Suppressor macrophage treated with lipopolysaccharide for 1 hour (primary cell): ENCODE results near the gene PRDM16.

ENCODE experiments used
- DNase-seq, 3 donors: peaks; one replicate each; pipeline ENCODE4 v3.0.0-alpha.2; 2020 to 2022

Gene PRDM16

DNA sequence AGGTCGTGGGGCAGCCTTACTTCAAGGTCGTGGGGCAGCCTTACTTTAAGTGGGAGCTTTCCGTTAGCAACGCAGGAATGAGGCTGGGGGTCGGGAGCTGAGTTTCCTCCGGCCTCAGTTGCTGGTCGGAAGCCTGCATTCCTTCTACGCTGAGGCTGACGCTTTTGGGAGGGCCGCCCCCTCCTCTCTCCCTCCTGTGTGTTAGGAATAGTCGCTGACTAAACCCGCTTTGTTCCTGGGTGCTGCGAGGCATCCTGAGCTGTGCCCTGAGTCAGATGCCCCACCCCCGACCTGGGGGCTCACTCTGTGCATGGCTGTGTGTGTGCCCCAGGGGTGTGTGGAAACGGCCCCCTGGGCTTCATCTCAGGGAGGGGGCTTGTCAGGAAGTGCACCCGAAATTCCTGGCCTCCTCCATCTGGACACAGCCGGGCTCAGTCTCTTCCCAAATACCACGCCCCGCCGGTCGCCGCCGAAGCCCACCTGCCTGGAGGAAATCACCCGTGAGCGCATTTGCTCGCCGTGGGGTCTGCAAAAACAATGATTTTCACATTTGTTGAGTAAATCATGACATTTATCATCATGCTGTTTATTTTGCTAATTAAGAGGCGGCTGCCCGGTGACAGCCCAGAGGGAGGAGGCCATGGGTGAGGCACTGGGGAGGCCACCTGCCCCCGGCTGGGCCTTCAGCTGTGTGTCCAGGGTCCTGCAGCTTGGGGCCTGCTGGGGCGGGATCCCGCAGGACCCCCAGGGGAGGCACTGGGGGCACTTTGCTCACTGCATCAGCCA is 121.4 kb downstream of the PRDM16 start:
- DNase-seq: no peak

DNA sequence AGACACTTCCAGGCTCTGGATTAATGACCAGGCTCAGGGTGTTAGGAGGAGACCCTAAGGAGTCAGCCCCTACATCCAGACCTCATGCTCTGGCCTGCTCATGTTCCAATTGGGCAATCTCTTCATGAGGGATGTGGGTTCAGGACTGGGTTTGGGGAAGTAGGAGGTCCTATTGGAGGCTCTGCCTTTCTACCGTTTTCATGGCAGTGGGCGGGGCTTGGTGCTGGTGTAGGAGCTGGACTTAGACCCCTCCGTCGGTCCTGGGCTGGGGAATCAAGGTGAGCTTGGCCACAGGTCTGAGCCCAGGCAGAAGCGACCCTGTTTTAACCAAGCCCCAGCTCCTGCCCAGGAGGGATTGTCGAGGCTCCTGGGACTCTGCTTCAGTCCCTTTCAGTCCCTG is 123.4 kb downstream of the PRDM16 start:
- DNase-seq: peak; percentile 28 to 32 (median 31)

DNA sequence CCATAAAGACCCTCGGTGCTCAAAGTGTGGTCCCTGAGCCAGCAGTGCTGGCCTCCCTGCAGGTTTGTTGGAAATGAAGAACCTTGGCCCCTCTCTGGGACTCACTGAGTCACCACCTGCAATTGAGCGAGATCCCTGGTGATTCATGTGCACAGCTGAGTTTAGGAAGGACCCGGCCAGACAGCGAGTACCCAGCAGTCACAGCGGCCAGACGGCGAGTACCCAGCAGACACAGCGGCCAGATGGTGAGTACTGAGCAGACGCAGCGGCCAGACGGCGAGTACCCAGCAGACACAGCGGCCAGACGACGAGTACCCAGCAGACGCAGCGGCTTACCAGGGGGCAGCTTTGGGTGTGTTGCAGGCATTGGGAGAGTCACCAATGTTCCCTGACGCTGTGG is 123.8 kb downstream of the PRDM16 start:
- DNase-seq: no peak

DNA sequence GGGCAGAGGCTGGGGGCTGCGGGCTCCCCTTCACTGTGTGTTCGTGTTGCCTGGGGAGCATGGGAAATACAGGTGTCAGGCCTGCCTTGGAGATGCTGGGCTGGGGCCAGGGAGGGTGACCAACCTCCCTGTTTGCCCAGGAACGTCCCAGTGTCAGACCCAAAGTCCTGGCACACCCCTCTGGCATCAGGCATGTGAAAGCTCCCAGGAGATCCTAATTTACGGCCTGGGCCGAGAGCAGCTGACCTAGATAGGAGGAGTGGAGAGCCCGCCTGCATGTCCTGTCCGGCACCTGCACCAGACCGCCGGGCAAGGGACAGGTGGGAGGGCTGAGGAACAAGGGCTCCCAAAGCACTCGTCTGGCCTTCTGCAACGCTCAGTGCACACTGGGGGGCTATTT is 124.8 kb downstream of the PRDM16 start:
- no peak for DNase-seq

DNA sequence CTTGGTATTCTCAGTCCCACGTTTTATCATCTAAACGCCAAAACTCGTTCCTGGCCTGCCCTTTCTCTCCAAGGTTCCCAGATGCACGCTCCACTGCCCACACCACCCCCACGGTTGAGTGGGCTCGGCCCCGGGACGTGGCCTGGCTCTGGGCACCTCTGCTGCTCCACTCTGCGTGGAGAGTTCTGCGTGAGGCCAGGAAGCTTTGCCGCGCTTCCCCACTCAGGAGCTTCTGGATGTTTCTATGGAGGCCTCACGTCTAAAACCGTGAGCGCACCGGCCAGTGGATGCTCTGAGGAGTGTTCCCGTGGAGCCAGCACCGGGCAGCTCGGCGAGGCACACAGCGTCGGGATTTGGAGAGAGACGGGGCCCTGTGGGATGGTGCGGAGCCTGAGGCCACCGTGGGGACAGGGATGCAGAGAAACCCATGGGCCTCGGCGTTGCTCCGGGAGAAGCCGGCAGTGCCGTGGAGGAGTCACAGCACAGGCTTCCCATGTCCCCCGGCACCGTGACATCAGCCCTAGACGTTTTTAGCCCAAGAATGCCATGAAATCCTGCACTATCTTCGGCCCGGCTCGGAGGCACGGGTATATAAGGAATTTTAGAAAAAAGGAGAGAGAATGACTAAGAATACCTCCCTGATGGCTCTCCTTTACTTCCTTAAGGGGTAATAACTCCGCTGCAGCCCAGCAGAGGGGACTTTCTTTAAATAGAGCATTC is 125.9 kb downstream of the PRDM16 start:
- DNase-seq: no peak

DNA sequence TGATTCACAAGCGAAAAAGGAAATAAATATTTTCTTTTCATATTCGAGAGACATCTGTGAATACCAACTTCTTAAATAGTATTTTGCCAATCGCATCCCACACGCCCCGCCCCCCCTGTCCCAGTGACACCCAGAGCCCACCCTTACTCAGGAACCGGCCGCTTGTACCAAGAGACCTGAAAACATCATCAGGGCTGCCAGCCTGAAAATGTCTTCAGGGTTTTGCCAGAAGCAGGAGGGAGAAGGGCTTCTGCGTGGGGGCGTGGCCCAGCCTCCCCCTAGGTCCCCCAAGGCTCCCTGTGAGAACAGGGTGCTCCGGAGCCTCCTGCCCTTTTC is 126.4 kb downstream of the PRDM16 start:
- no peak for DNase-seq

DNA sequence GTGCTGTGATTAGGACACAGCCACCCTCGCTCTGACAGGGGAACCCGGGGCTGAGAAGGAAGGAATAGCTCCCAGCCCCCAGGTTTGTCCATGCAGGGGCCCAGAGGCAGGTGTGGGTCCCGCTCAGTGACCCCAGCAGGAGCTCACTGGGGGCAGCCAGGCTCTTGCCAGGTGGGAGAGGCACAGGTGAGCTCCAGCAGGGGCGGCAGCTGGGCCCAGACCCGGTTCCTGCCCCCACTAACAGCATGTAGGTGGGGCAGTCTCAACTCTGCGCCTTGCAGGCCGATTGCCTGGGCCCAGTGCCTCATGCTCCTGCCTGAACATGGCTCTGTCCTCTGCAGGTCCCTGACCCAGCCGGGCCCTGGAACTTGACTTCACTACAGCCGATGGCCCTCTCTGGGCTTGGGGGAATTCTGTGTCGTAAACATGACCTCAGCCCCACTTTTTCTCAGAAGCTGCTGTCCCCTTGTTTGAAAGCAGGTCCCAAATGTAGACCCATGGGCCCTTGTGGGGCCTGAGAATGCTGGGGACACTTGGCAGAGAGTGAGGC is 127.0 kb downstream of the PRDM16 start:
- no peak for DNase-seq

DNA sequence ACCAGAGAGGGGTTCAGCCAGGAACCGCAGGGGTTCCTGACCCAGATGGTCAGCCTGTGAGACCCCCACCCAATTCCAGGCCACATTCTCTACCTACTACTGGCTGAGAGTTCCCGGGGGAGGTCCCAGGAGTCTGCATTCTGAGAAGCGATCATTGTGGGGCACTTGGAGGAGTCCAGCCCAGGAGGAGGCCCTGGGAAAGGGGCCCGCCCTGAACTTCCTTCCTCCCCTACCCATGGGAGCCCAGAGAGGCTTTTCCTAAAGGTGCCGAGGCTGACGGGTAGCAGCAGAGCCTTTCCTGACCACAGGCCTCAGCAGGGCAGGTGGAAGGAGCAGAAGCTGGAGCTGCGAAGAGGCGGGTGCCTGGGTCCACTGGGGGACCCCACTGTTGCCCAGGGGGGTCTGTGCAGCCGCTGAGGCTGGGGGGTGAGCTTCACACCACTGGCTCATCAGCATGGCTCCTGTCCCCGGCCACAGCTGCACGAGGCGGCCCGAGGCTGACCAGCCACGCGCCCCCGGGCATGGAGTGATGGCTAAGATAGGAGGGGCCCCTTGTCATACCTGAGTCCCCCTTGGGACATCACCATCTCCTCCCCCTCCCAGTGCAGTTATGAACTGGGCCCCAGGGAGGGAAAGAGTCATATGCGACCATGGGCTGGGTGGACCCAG is 127.7 kb downstream of the PRDM16 start:
- DNase-seq: no peak

DNA sequence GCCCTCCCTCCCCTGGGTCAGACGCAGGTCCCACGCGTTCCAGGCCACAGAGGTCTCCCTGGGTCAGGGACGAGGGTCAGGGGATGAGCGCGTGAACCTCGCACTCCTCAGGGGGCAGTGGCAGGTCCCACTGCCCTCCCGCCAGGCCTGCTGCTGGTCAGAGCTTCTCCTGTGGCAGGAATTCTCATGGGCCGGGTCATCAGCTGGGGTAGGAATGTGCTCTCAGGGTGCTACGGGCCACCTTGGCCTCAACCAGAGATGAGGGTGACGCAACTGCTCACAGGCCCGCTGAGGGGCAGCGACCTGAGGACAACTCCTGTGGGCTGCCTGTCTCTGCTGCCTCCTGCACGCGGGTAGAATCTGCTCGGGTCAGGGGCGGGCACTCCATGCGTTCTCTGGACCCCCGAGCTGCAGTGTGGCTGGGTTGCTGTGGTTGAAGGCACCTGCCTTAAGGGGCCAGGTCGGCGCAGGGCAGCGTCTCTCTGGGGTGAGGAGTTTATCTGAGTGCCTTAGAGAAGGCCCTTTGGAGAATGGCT is 128.8 kb downstream of the PRDM16 start:
- DNase-seq: no peak

DNA sequence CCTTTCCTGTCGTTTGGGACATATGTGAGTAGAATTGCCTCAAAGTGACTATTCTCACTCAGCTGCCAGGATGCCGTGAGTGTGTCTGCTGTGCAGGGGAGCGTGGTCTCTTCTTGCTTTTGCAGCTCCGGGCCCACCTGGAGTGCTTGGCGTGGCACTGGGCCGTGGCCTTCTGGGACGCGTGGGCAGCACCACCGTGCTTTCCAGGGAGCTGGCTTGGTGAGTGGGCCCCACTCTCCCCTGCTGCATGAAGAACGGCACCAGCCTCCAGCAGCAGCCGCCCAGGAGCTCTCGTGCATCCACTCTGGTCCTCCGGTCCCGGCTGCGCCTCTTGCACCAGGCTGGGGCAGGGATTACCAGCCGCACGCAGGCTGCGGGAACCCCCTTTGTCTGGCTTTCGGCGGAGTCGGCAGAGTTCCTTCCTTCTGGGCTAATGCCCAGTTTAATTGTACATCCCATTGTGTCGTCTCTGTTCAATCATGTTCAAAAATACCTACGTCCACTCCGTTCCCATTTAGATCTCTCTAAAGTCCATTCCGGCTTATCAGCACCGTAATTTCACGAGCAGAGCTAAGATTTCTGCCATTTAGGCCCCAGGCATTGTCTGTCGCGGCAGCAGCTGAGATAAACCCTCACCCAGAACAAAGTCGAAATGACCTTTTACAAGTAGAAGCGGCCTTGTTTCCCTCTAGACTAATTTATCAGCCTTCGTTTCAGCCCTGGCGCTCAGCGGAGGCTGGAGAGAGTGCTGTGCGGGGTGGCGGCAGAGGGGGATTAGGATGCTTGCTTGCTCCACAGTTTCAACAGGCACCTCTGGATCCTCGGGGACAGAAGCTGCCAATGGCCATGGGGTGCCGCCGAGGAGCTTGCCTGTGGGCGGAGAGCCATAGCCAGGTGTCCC is 129.6 kb downstream of the PRDM16 start:
- DNase-seq: no peak

DNA sequence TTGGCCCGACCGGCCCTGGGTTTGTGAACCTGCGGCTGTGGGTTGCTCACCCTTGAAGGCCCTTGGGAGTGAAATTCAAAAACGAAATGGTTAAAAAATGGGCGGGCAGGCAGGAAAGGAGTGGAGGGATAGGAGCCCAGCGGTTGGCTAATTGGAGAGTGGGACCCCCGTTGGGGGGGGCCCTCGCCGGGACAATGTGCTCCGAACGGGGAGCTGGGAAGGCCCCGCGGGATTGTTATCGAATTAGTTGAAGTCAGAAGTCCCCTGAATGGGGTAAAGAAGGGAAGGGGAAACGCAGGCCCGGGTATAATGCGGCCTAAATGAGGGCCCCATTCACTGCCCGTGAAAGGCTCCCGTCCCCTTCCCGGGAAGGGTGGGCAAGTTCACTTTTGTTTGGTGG is 135.7 kb downstream of the PRDM16 start:
- no peak for DNase-seq

DNA sequence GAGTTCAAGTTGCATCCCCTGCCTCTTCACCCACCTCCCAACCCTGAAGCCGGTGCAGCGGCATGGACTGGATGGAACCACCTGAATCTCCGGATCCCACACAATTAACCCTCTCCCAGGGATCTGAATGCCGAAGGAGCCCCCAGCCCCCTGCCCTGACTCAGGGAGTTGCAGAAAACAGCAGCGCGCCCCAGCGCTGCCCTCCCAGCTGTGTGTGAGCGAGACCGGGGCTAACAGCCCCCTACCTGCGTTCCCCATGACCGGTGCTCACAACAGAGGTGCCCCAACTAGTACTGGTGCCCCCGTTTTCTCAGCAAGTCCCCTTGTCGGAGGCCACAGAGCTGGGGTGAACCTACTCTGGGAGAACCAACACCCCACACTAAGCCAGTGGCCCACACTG is 136.8 kb downstream of the PRDM16 start:
- no peak for DNase-seq

DNA sequence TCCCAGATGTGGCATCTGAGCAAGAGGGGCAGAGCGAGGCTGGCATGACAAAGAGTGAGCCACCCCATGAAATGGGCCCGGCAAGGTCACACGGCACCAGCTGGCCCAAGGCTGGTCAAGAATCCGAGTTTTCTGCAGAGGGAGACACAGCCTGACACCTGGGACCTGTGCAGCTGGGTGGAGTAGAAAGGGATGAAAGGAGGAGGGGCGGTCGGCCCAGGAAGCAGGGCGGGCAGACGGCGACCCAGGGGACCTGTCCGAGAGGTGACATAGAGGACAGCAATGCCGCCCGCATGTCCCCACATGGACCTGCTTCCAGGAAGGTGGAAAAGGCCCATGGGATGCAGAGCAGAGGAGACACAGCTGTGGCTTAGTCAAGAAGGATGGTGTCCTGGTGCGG is 137.7 kb downstream of the PRDM16 start:
- no peak for DNase-seq

DNA sequence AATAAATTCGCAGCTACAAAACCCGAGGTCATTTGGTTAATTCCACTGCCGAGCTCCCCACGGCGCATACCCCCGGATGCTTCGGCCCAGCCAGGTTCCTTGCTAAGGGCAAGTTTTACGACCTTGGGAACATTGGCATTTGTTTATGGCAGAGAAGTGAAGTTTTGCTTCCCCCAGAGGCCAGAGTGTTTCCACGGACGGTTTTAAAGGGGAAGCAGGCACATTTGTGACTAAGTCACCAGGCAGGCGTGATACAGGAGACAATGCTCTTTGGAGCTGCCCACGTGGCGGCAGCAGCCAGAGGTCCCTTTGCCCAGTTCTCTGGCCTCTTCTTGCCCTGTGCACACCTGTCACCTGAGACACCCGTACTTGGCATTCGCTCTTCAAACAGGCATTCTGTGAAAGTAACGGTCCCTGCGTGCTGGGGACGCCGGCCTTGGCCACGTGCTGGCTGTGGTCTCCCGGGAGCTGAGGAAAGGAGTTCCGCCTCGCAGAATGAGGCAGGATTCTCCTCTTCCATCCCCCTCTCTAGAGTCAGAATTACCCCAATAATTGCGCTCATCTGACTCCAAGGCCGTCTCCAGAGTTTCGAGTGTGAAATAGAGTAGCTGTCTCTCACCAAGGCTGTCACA is 138.3 kb downstream of the PRDM16 start:
- peak in 2 of 3 donors; percentile 13 to 17 for DNase-seq

DNA sequence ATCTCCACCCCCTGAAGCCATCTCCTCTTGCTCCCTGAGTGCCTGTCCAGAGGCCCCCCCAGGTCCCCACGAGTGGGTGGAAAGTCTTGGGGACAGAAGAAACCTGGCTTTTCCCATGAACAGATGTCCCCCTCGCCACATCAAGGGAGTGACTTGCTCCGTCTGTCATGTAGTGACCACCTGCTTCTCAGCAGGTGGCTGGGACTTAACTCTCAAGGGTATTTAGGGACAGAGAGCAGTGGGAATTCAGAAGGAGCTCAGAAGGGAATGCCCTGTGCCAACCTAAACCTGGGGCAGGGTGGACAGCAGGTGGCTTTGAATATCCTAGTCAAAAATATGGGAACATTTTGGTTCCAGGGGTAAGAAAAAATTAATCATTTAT is 139.8 kb downstream of the PRDM16 start:
- no peak for DNase-seq

DNA sequence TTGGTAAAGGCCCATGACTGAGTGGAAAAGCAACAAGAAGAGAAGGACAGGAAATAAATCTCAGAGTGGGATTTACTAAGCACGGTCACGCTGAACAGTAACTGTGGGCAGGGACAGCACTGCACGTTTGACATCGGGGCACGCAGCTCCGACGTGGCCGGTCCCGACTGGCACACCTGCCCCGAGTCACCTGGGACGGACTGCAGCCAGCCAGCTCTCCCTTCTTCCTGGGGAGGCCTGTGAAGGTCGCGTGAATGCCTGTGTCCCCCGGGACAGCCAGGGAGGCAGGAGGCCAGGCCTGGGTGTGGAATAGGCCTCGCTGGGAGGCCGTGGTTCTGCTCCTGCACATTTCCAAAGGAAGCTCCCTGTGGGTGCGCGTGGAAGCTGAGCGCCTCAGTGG is 140.2 kb downstream of the PRDM16 start:
- no peak for DNase-seq

DNA sequence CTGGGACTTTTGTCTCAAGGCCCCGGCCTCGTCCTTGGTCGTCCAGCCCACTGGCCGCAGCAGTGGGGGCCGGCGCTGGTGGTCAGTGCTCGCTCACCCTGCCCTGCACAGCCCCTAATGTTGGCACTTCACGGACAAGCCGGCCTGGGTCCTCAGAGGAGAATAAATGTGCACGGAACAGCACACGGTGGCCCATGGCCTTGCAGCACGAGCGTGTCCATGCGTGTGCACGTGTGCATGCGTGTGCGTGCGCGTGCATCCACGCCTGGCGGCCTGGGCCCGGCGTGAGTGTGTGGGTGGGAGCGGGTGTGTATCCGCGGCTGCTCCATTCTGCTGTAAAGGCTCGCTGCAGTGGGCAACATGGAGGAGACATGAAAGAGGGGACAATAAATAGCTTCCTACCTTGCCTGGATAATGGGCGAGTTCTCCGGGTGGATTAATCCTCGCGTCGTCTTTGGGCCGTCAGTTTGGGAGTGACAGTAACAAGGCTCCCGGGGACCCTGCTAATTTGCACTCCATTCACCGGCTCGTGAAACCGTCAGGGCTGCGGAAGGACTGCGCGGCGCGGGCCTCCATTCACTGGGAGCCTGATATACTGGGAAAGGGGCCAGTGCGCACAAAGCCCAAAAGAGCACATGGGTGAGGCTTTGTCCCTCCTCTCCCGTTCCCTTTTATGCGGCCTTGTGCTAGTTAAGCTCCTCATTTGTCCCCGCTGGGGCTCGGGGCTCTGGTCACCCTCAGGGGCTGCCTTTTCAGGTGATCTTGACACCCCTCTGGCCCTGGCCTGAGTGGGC is 142.8 kb downstream of the PRDM16 start:
- DNase-seq: no peak

DNA sequence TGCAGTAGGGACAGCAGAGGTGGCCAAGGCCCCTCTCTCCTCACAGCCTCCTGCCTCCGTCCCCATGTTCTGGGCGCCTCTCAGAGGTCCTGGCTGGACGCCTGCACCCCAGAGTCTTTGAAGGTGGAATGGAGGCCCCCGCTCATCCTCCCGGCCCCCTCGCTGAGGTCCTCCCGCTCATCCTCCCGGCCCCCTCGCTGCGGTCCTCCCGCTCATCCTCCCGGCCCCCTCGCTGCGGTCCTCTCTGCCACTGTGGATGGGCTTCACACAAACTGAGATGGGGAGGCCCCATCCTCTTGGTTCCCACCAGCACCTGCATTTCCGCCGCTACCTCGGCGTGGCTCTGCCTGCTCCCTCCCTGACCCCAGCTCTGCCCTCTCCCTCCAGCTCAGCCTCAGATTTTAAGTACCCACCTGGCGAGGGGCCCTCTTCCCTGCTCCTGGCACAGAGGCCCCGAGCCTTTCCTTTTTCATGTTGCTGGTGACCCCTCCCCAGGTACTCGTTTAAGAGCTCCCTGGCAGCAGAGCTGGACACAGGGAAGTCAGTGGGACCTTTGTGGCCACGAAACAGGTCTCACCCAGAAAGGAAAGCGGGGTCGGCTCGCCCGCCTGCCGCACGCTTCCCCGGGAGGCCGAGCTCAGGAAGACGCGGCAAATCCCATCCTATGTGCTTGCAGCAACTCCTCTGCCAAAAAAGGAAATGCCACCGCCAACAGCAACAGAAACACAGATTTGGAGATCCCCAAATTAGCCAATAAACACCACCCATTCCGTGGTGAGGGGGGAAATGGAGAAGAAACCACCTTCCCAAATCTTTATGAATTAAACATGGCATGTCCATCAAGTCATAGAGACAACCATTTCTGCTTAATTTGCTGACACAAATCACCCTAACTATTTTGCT is 143.7 kb downstream of the PRDM16 start:
- peak; percentile 25 to 50 (median 35) for DNase-seq

DNA sequence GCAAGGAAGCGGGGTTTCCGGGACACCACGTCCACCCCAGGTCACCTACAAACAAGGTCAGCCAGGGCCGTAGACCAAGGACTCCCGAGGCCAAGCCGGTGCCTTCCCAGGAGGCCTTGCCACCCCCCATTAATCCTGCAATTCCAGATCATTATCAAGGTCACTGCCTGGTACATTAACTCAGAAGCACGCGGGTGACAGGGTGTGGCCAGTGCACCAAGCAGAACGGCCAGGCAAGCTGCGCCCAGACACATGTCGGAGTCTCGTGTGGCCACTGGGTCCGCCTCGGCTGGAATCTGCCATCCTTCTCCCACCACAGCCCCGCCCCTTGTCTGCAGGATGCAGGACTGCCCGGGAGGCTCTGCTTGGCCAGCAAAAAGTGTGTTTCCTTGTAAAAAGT is 144.7 kb downstream of the PRDM16 start:
- no peak for DNase-seq
